Neural cell (in vitro differentiated cells): ENCODE results near the gene INPP4B. TPM values are rescaled to one million over a fixed set of nuclear protein-coding genes. Genes with fewer than 3 reads are reported as not detected.

Experiments
- H2AFZ ChIP-seq: fragments of 200-600, 300-800 bp; sonication (generic), shearing (Covaris generic); 2 replicates; pipeline ENCODE4 v1.6.0; 2014; ENCODE audit warnings: low read depth, mild to moderate bottlenecking, antibody characterized with exemption, low read length, moderate library complexity
- H3F3A ChIP-seq: fragments of 200-600 bp; shearing (Covaris generic); 2 replicates; pipeline ENCODE4 v1.6.1; 2016; ENCODE audit warnings: mild to moderate bottlenecking, moderate library complexity, mixed read lengths, antibody characterized with exemption, low read length; ENCODE audit not compliant: insufficient read depth, poor library complexity, severe bottlenecking
- H3K27ac ChIP-seq: fragments of 200-600, 300-800 bp; sonication (generic), shearing (Covaris generic); 2 replicates; pipeline ENCODE4 v1.5.1; 2014; ENCODE audit warnings: mild to moderate bottlenecking, low read length, moderate library complexity
- H3K27me3 ChIP-seq: fragments of 300-800, 200-600 bp; sonication (generic), shearing (Covaris generic); 2 replicates; pipeline ENCODE4 v1.6.0; 2014; ENCODE audit warnings: mild to moderate bottlenecking, low read depth, low read length, moderate library complexity; ENCODE audit not compliant: insufficient read depth
- H3K36me3 ChIP-seq: fragments of 300-800, 200-600 bp; sonication (generic), shearing (Covaris generic); 2 replicates; pipeline ENCODE4 v1.5.1; 2014; ENCODE audit warnings: mild to moderate bottlenecking, antibody characterized with exemption, low read length, moderate library complexity; ENCODE audit not compliant: insufficient read depth
- H3K4me2 ChIP-seq: fragments of 300-800, 200-600 bp; sonication (generic), shearing (Covaris generic); 2 replicates; pipeline ENCODE4 v1.6.0; 2014; ENCODE audit warnings: mild to moderate bottlenecking, low read length
- H3K4me3 ChIP-seq: fragments of 300-800, 200-600 bp; sonication (generic), shearing (Covaris generic); 2 replicates; pipeline ENCODE4 v1.5.1; 2014; ENCODE audit warnings: mild to moderate bottlenecking, low read length, moderate library complexity
- H3K79me2 ChIP-seq: fragments of 200-600 bp; shearing (Covaris generic); replicated peaks from 2 replicates; pipeline ENCODE4 v1.6.0; 2014; ENCODE audit warnings: mild to moderate bottlenecking, low read length, moderate library complexity; ENCODE audit not compliant: insufficient read depth
- H3K9ac ChIP-seq: fragments of 300-800, 200-600 bp; sonication (generic), shearing (Covaris generic); 2 replicates; pipeline ENCODE4 v1.6.1; 2016; ENCODE audit warnings: mild to moderate bottlenecking, low read length, mixed read lengths
- H3K9me2 ChIP-seq: fragments of 200-600 bp; shearing (Covaris generic); 2 replicates; pipeline ENCODE4 v1.6.1; 2016; ENCODE audit warnings: mild to moderate bottlenecking, low read length, mixed read lengths; ENCODE audit not compliant: insufficient read depth
- H3K9me3 ChIP-seq: fragments of 200-600, 300-800 bp; sonication (generic), shearing (Covaris generic); 2 replicates; pipeline ENCODE4 v1.6.1; 2016; ENCODE audit warnings: mild to moderate bottlenecking, mixed run types, low read length, moderate library complexity, mixed read lengths
- H4K20me1 ChIP-seq: fragments of 200-600 bp; shearing (Covaris generic); 2 replicates; pipeline ENCODE4 v1.6.1; 2016; ENCODE audit warnings: mild to moderate bottlenecking, mixed run types; ENCODE audit not compliant: insufficient read depth
- CTCF ChIP-seq: fragments of 450-650 bp; IDR thresholded peaks from 2 replicates; pipeline ENCODE4 v1.5.1; 2014; ENCODE audit warnings: antibody characterized with exemption, mild to moderate bottlenecking, moderate library complexity; ENCODE audit not compliant: poor library complexity, severe bottlenecking
- EP300 ChIP-seq: fragments of 450-650 bp; conservative IDR thresholded peaks from 2 replicates; pipeline ENCODE4 v1.6.1; 2014; ENCODE audit warnings: antibody characterized with exemption, mild to moderate bottlenecking, moderate library complexity; ENCODE audit not compliant: poor library complexity, severe bottlenecking
- EZH2 ChIP-seq: fragments of 200-600, 300-800 bp; shearing (Covaris generic), sonication (generic); IDR thresholded peaks from 2 replicates; pipeline ENCODE4 v1.6.1; 2014; ENCODE audit warnings: antibody characterized with exemption, low read length, borderline replicate concordance, mild to moderate bottlenecking; ENCODE audit not compliant: insufficient read depth, poor library complexity, severe bottlenecking
- MXI1 ChIP-seq: fragments of 450-650 bp; conservative IDR thresholded peaks from 2 replicates; pipeline ENCODE4 v1.6.1; 2014; ENCODE audit warnings: antibody characterized with exemption, mild to moderate bottlenecking; ENCODE audit not compliant: poor library complexity, severe bottlenecking
- POLR2AphosphoS5 ChIP-seq: IDR thresholded peaks from 2 replicates; pipeline ENCODE4 v1.6.1; 2012
- RAD21 ChIP-seq: fragments of 450-650 bp; conservative IDR thresholded peaks from 2 replicates; pipeline ENCODE4 v1.6.1; 2014; ENCODE audit warnings: antibody characterized with exemption, mild to moderate bottlenecking, moderate library complexity
- REST ChIP-seq: IDR thresholded peaks from 2 replicates; pipeline ENCODE4 v1.6.1; 2012; ENCODE audit warnings: borderline replicate concordance
- SMC3 ChIP-seq: fragments of 450-650 bp; conservative IDR thresholded peaks from 2 replicates; pipeline ENCODE4 v1.6.1; 2014; ENCODE audit warnings: antibody characterized with exemption, mild to moderate bottlenecking, moderate library complexity; ENCODE audit not compliant: poor library complexity
- TAF1 ChIP-seq: IDR thresholded peaks from 2 replicates; pipeline ENCODE4 v1.6.1; 2012; ENCODE audit warnings: low read depth
- polyA plus RNA-seq: library from polyadenylated mRNA; depleted of rRNA; stranded (reverse); fragments of >200 nt; gene quantifications from 2 replicates; pipeline ENCODE4 v1.2.3, GENCODE V29; 2014

INPP4B gene
- polyA plus RNA-seq, 1 donor from 2014 or later: 0.30 TPM

GRCh38 chr4:142856576-142856975, 10.5 kb upstream of the INPP4B start:
- Histone ChIP-seq H3K4me3 (no peak overlapping the region), H3K9me3 (no peaks in the 10 kb centered on the region), H3K27ac (no peak overlapping the region), H3F3A (no peaks in the 10 kb centered on the region), H3K27me3 (no peaks in the 10 kb centered on the region), H3K9me2 (no peaks in the 10 kb centered on the region), H3K36me3 (no peaks in the 10 kb centered on the region), H2AFZ (no peak overlapping the region), H3K9ac (no peak overlapping the region), H3K4me2 (no peak overlapping the region), H4K20me1 (no peaks in the 10 kb centered on the region), H3K79me2 (no peaks in the 10 kb centered on the region)
- TF ChIP-seq EP300 (no peak), REST (no peak), EZH2 (no peak), TAF1 (no peak), POLR2AphosphoS5 (no peak), SMC3 (no peak), RAD21 (no peak), CTCF (no peak), MXI1 (no peak)

- Histone ChIP-seq H3K79me2 (no peaks in the 10 kb centered on the region), H3F3A (no peaks in the 10 kb centered on the region), H3K9ac (no peak overlapping the region), H3K4me3 (no peak overlapping the region), H3K27me3 (peaks cover 23% of the 10 kb centered on the region), H3K36me3 (no peaks in the 10 kb centered on the region), H3K4me2 (no peak overlapping the region), H2AFZ (no peak overlapping the region), H3K9me3 (no peaks in the 10 kb centered on the region), H4K20me1 (no peaks in the 10 kb centered on the region), H3K27ac (no peak overlapping the region), H3K9me2 (no peaks in the 10 kb centered on the region)
- TF ChIP-seq EZH2: no peak
- TF ChIP-seq CTCF: no peak
- no peak for TF ChIP-seq REST
- TF ChIP-seq TAF1: no peak
- no peak for TF ChIP-seq RAD21
- no peak for TF ChIP-seq SMC3
- TF ChIP-seq MXI1: no peak
- TF ChIP-seq EP300: no peak
- TF ChIP-seq POLR2AphosphoS5: no peak
These were observed 4.4 kb upstream of the INPP4B start for GRCh38 chr4:142850478-142850877.
